ENCODE results near the gene RIPPLY1. TPM values are rescaled to one million over a fixed set of nuclear protein-coding genes. Genes with fewer than 3 reads are reported as not detected.

Gene RIPPLY1
- total RNA-seq (2012; rRNA removed), result not detected in 2 replicates

GRCh38 chrX:106903291-106903824 is at the start of gene RIPPLY1:
RIPPLY1 (minus strand) TSS chrX:106903341; CDS start chrX:106903287, 54 bp downstream.
- Histone ChIP-seq H3K36me3 (ENCODE audit: insufficient read depth, low read length) (no peaks in the 10 kb centered on the region), H3K9ac (ENCODE audit: low read depth, low read length) (no peak within 1 kb of the TSS), H3K4me3 (ENCODE audit: low read length) (no peak within 1 kb of the TSS), H3K27me3 (ENCODE audit: control insufficient read depth, insufficient read depth, low read length) (peaks cover 16% of the 10 kb centered on the region), H3K9me3 (replicated peaks; ENCODE audit: low read length) (no peaks in the 10 kb centered on the region), H3K4me2 (ENCODE audit: low read length) (no peak within 1 kb of the TSS), H3K4me1 (ENCODE audit: control insufficient read depth, insufficient read depth, low read length) (no peaks in the 10 kb centered on the region)

GRCh38 chrX:106952538-106952937 is 49.4 kb upstream of the RIPPLY1 start:
- H3K4me3 ChIP-seq (ENCODE audit: low read length), result no peak overlapping the region
- H3K9ac ChIP-seq (ENCODE audit: low read depth, low read length), result no peak overlapping the region
- no peaks in the 10 kb centered on the region for H3K27me3 ChIP-seq (ENCODE audit: control insufficient read depth, insufficient read depth, low read length)
- H3K36me3 ChIP-seq (ENCODE audit: insufficient read depth, low read length), result no peaks in the 10 kb centered on the region
- H3K9me3 ChIP-seq (replicated peaks; ENCODE audit: low read length), result no peaks in the 10 kb centered on the region
- H3K4me1 ChIP-seq (ENCODE audit: control insufficient read depth, insufficient read depth, low read length), result peaks cover 17% of the 10 kb centered on the region
- H3K4me2 ChIP-seq (ENCODE audit: low read length), result no peak overlapping the region

- H3K4me3 ChIP-seq (ENCODE audit: low read length), result no peak overlapping the region
- no peaks in the 10 kb centered on the region for H3K27me3 ChIP-seq (ENCODE audit: control insufficient read depth, insufficient read depth, low read length)
- peaks cover 17% of the 10 kb centered on the region for H3K4me1 ChIP-seq (ENCODE audit: control insufficient read depth, insufficient read depth, low read length)
- no peak overlapping the region for H3K4me2 ChIP-seq (ENCODE audit: low read length)
- no peaks in the 10 kb centered on the region for H3K9me3 ChIP-seq (replicated peaks; ENCODE audit: low read length)
- H3K36me3 ChIP-seq (ENCODE audit: insufficient read depth, low read length), result no peaks in the 10 kb centered on the region
- no peak overlapping the region for H3K9ac ChIP-seq (ENCODE audit: low read depth, low read length)
Observed at GRCh38 chrX:106952089-106952488, 48.9 kb upstream of the RIPPLY1 start.

- Histone ChIP-seq H3K4me2 (ENCODE audit: low read length) (no peak overlapping the region), H3K27me3 (ENCODE audit: control insufficient read depth, insufficient read depth, low read length) (no peaks in the 10 kb centered on the region), H3K4me1 (ENCODE audit: control insufficient read depth, insufficient read depth, low read length) (peaks cover 17% of the 10 kb centered on the region), H3K9me3 (replicated peaks; ENCODE audit: low read length) (no peaks in the 10 kb centered on the region), H3K4me3 (ENCODE audit: low read length) (no peak overlapping the region), H3K36me3 (ENCODE audit: insufficient read depth, low read length) (no peaks in the 10 kb centered on the region), H3K9ac (ENCODE audit: low read depth, low read length) (no peak overlapping the region)
Observed at GRCh38 chrX:106951230-106951629, 48.1 kb upstream of the RIPPLY1 start.

GRCh38 chrX:106950381-106950780 is 47.2 kb upstream of the RIPPLY1 start:
- Histone ChIP-seq H3K4me1 (ENCODE audit: control insufficient read depth, insufficient read depth, low read length) (peaks cover 11% of the 10 kb centered on the region), H3K4me3 (ENCODE audit: low read length) (no peak overlapping the region), H3K36me3 (ENCODE audit: insufficient read depth, low read length) (no peaks in the 10 kb centered on the region), H3K4me2 (ENCODE audit: low read length) (no peak overlapping the region), H3K9ac (ENCODE audit: low read depth, low read length) (no peak overlapping the region), H3K27me3 (ENCODE audit: control insufficient read depth, insufficient read depth, low read length) (no peaks in the 10 kb centered on the region), H3K9me3 (replicated peaks; ENCODE audit: low read length) (no peaks in the 10 kb centered on the region)

- H3K4me2 ChIP-seq (ENCODE audit: low read length), result no peak overlapping the region
- H3K4me1 ChIP-seq (ENCODE audit: control insufficient read depth, insufficient read depth, low read length), result peaks cover 1% of the 10 kb centered on the region
- no peaks in the 10 kb centered on the region for H3K27me3 ChIP-seq (ENCODE audit: control insufficient read depth, insufficient read depth, low read length)
- no peak overlapping the region for H3K9ac ChIP-seq (ENCODE audit: low read depth, low read length)
- H3K36me3 ChIP-seq (ENCODE audit: insufficient read depth, low read length), result no peaks in the 10 kb centered on the region
- H3K9me3 ChIP-seq (replicated peaks; ENCODE audit: low read length), result no peaks in the 10 kb centered on the region
- H3K4me3 ChIP-seq (ENCODE audit: low read length), result no peak overlapping the region
Observed at GRCh38 chrX:106949366-106949765, 46.2 kb upstream of the RIPPLY1 start.

GRCh38 chrX:106948641-106949040 is 45.5 kb upstream of the RIPPLY1 start:
- Histone ChIP-seq H3K4me3 (ENCODE audit: low read length) (no peak overlapping the region), H3K9ac (ENCODE audit: low read depth, low read length) (no peak overlapping the region), H3K36me3 (ENCODE audit: insufficient read depth, low read length) (no peaks in the 10 kb centered on the region), H3K27me3 (ENCODE audit: control insufficient read depth, insufficient read depth, low read length) (no peaks in the 10 kb centered on the region), H3K9me3 (replicated peaks; ENCODE audit: low read length) (no peaks in the 10 kb centered on the region), H3K4me1 (ENCODE audit: control insufficient read depth, insufficient read depth, low read length) (no peaks in the 10 kb centered on the region), H3K4me2 (ENCODE audit: low read length) (no peak overlapping the region)

GRCh38 chrX:106946464-106946863 is 43.3 kb upstream of the RIPPLY1 start:
- Histone ChIP-seq H3K4me2 (ENCODE audit: low read length) (no peak overlapping the region), H3K27me3 (ENCODE audit: control insufficient read depth, insufficient read depth, low read length) (peaks cover 11% of the 10 kb centered on the region), H3K9ac (ENCODE audit: low read depth, low read length) (no peak overlapping the region), H3K4me1 (ENCODE audit: control insufficient read depth, insufficient read depth, low read length) (no peaks in the 10 kb centered on the region), H3K4me3 (ENCODE audit: low read length) (no peak overlapping the region), H3K9me3 (replicated peaks; ENCODE audit: low read length) (no peaks in the 10 kb centered on the region), H3K36me3 (ENCODE audit: insufficient read depth, low read length) (peaks cover 7% of the 10 kb centered on the region)

GRCh38 chrX:106940068-106940467 is 36.9 kb upstream of the RIPPLY1 start:
- no peak overlapping the region for H3K4me2 ChIP-seq (ENCODE audit: low read length)
- no peak overlapping the region for H3K4me3 ChIP-seq (ENCODE audit: low read length)

GRCh38 chrX:106939566-106939965 is 36.4 kb upstream of the RIPPLY1 start:
- H3K9me3 ChIP-seq (replicated peaks; ENCODE audit: low read length), result no peaks in the 10 kb centered on the region

More at GRCh38 chrX:106940068-106940467, 36.9 kb upstream of the RIPPLY1 start:
- H3K27me3 ChIP-seq (ENCODE audit: control insufficient read depth, insufficient read depth, low read length), result peaks cover 11% of the 10 kb centered on the region
- peaks cover 8% of the 10 kb centered on the region for H3K36me3 ChIP-seq (ENCODE audit: insufficient read depth, low read length)
- no peaks in the 10 kb centered on the region for H3K9me3 ChIP-seq (replicated peaks; ENCODE audit: low read length)
- H3K4me1 ChIP-seq (ENCODE audit: control insufficient read depth, insufficient read depth, low read length), result no peaks in the 10 kb centered on the region
- no peak overlapping the region for H3K9ac ChIP-seq (ENCODE audit: low read depth, low read length)

GRCh38 chrX:106936246-106936645 is 33.1 kb upstream of the RIPPLY1 start:
- no peak overlapping the region for H3K4me3 ChIP-seq (ENCODE audit: low read length)
- no peaks in the 10 kb centered on the region for H3K36me3 ChIP-seq (ENCODE audit: insufficient read depth, low read length)
- no peaks in the 10 kb centered on the region for H3K9me3 ChIP-seq (replicated peaks; ENCODE audit: low read length)
- peaks cover 14% of the 10 kb centered on the region for H3K4me1 ChIP-seq (ENCODE audit: control insufficient read depth, insufficient read depth, low read length)
- H3K27me3 ChIP-seq (ENCODE audit: control insufficient read depth, insufficient read depth, low read length), result peaks cover 6% of the 10 kb centered on the region
- no peak overlapping the region for H3K4me2 ChIP-seq (ENCODE audit: low read length)
- H3K9ac ChIP-seq (ENCODE audit: low read depth, low read length), result no peak overlapping the region

More at GRCh38 chrX:106939566-106939965, 36.4 kb upstream of the RIPPLY1 start:
- no peaks in the 10 kb centered on the region for H3K4me1 ChIP-seq (ENCODE audit: control insufficient read depth, insufficient read depth, low read length)
- H3K36me3 ChIP-seq (ENCODE audit: insufficient read depth, low read length), result peaks cover 8% of the 10 kb centered on the region
- no peak overlapping the region for H3K4me2 ChIP-seq (ENCODE audit: low read length)
- no peak overlapping the region for H3K4me3 ChIP-seq (ENCODE audit: low read length)
- H3K27me3 ChIP-seq (ENCODE audit: control insufficient read depth, insufficient read depth, low read length), result peaks cover 11% of the 10 kb centered on the region
- no peak overlapping the region for H3K9ac ChIP-seq (ENCODE audit: low read depth, low read length)

- Histone ChIP-seq H3K9me3 (replicated peaks; ENCODE audit: low read length) (no peaks in the 10 kb centered on the region), H3K4me3 (ENCODE audit: low read length) (no peak overlapping the region), H3K4me1 (ENCODE audit: control insufficient read depth, insufficient read depth, low read length) (peaks cover 14% of the 10 kb centered on the region), H3K4me2 (ENCODE audit: low read length) (no peak overlapping the region), H3K27me3 (ENCODE audit: control insufficient read depth, insufficient read depth, low read length) (peaks cover 6% of the 10 kb centered on the region), H3K36me3 (ENCODE audit: insufficient read depth, low read length) (no peaks in the 10 kb centered on the region), H3K9ac (ENCODE audit: low read depth, low read length) (no peak overlapping the region)
Observed at GRCh38 chrX:106935175-106935574, 32.0 kb upstream of the RIPPLY1 start.

All from skeletal muscle satellite cell (primary cell).